GM21447 (cell line): ENCODE results near the gene TRMT44.
"Not testable (repeated sequence)": the region's sequence is repeated elsewhere in the genome, so short reads cannot be mapped to it uniquely, and the experiment has no call there.

ENCODE experiments used
- ATAC-seq: cut with Tn5 transposase; IDR thresholded peaks from one replicate; pipeline ENCODE4 v1.9.1; 2021; ENCODE audit not compliant: unreplicated experiment

TRMT44 gene

GRCh38 chr4:8508740-8509139 is 68.2 kb downstream of the TRMT44 start:
- no peak for ATAC-seq

GRCh38 chr4:8509311-8509950 is 68.9 kb downstream of the TRMT44 start:
- ATAC-seq = no peak

GRCh38 chr4:8510191-8510590 is 69.6 kb downstream of the TRMT44 start:
- no peak for ATAC-seq

GRCh38 chr4:8510611-8511285 is 70.2 kb downstream of the TRMT44 start:
- no peak for ATAC-seq

GRCh38 chr4:8512510-8512909 is 71.9 kb downstream of the TRMT44 start:
- no peak for ATAC-seq

- not testable (repeated sequence) for ATAC-seq
These were observed 72.5 kb downstream of the TRMT44 start for GRCh38 chr4:8513080-8513479.

- no peak for ATAC-seq
These were observed 73.4 kb downstream of the TRMT44 start for GRCh38 chr4:8513931-8514330.

- ATAC-seq = no peak
These were observed 73.8 kb downstream of the TRMT44 start for GRCh38 chr4:8514391-8514790.

- ATAC-seq = no peak
These were observed 74.9 kb downstream of the TRMT44 start for GRCh38 chr4:8515316-8516060.

- ATAC-seq = no peak
These were observed 75.5 kb downstream of the TRMT44 start for GRCh38 chr4:8516061-8516573.

GRCh38 chr4:8516996-8517550 is 76.5 kb downstream of the TRMT44 start:
- ATAC-seq = no peak

- no peak for ATAC-seq
These were observed 77.4 kb downstream of the TRMT44 start for GRCh38 chr4:8517946-8518345.

- ATAC-seq = no peak
These were observed 81.9 kb downstream of the TRMT44 start for GRCh38 chr4:8522160-8523120.

- ATAC-seq = no peak
These were observed 82.6 kb downstream of the TRMT44 start for GRCh38 chr4:8523175-8523574.

GRCh38 chr4:8523766-8524165 is 83.2 kb downstream of the TRMT44 start:
- no peak for ATAC-seq

GRCh38 chr4:8524595-8525382 is 84.2 kb downstream of the TRMT44 start:
- no peak for ATAC-seq

- no peak for ATAC-seq
These were observed 85.0 kb downstream of the TRMT44 start for GRCh38 chr4:8525383-8526120.
